Measurements from ENCODE around the gene SULT2B1. TPM values are rescaled to one million over a fixed set of nuclear protein-coding genes. Genes with fewer than 3 reads are reported as not detected.

SULT2B1 gene
- total and polyA plus RNA-seq, 2 of the 4 experiments (the other 2 are of a cell fraction): 0.09 TPM; not detected in 1

- Histone ChIP-seq H3K4ac (ENCODE audit: low read depth, low read length) (no peak overlapping the region), H4K91ac (ENCODE audit: insufficient read depth, low read depth, low read length) (no peak overlapping the region), H2BK5ac (ENCODE audit: low read depth, low read length, poor library complexity, severe bottlenecking) (peak overlapping the region; percentile 45), H3K27me3 (ENCODE audit: control insufficient read depth, insufficient read depth, low read length) (no peaks in the 10 kb centered on the region), H3K9me1 (ENCODE audit: insufficient read depth, low read length) (peaks cover 3% of the 10 kb centered on the region; the same call in 1 of the 2 replicates), H3K27ac (ENCODE audit: insufficient read depth, low read length) (no peak overlapping the region), H3K4me2 (ENCODE audit: low read depth, low read length) (no peak overlapping the region), H3K14ac (replicated peaks; ENCODE audit: low read depth, low read length) (no peak overlapping the region), H2AK5ac (ENCODE audit: low read depth, low read length) (no peak overlapping the region), H2AK9ac (replicated peaks; ENCODE audit: low read depth, low read length, poor library complexity) (no peak overlapping the region), H2AFZ (replicated peaks; ENCODE audit: low read length, poor library complexity) (peak overlapping the region; percentile 41), H3K23ac (ENCODE audit: low read depth, low read length) (no peak overlapping the region), H2BK15ac (ENCODE audit: low read depth, low read length) (no peak overlapping the region), H3K4me3 (ENCODE audit: insufficient read depth, low read depth, low read length) (no peak overlapping the region), H3K79me1 (ENCODE audit: low read depth in 1 of 2, low read length in 2 of 2) (no peaks in the 10 kb centered on the region), H4K5ac (ENCODE audit: low read depth, low read length) (no peak overlapping the region), H3K18ac (ENCODE audit: low read depth, low read length) (no peak overlapping the region), H4K20me1 (ENCODE audit: insufficient read depth, low read length) (no peaks in the 10 kb centered on the region), H4K8ac (ENCODE audit: low read depth in 2 of 2, low read length in 2 of 2) (no peak overlapping the region), H3K36me3 (ENCODE audit: control insufficient read depth, insufficient read depth, low read length) (no peaks in the 10 kb centered on the region), H2BK120ac (ENCODE audit: low read depth, low read length) (no peak overlapping the region), H3K4me1 (ENCODE audit: control insufficient read depth, insufficient read depth, low read length) (0 out of 2 replicates have a peak, but pooled peaks cover 2% of the 10 kb centered on the region), H3K9ac (ENCODE audit: low read depth, low read length) (no peak overlapping the region), H2BK20ac (ENCODE audit: low read depth, low read length) (no peak overlapping the region), H3K9me3 (ENCODE audit: control insufficient read depth, insufficient read depth, low read length) (no peaks in the 10 kb centered on the region), H3K56ac (ENCODE audit: extremely low read depth, insufficient read depth, low read length) (no peak overlapping the region)
- no peak for DNase-seq
- no peak for ATAC-seq (ENCODE audit: low read depth)
- intact Hi-C loops (cut with micrococcal nuclease) (no loop called here), in situ Hi-C loops (cut with MboI; ENCODE audit: low sequenced_read_pairs) (no loop called here), dilution Hi-C loops (cut with HindIII; ENCODE audit: low sequenced_read_pairs, unreplicated experiment) (no loop called here)
- no TSS peak for BruUV-seq (replicated peaks)
- WGBS, 2 experiments (ENCODE audit: extremely low coverage in 2 of 2, insufficient read length in 1 of 2): 88% methylated on average over 6 of the region's 11 CpGs; no CpG with 5 or more reads in 1 of the 2 experiments
- TF ChIP-seq ELK1 (IDR thresholded peaks at IDR 0.05; ENCODE audit: borderline replicate concordance, low read depth, low read length) (no peak), FOS (IDR thresholded peaks at IDR 0.05; ENCODE audit: low read depth, low read length) (no peak), CHD1 (IDR thresholded peaks at IDR 0.05; ENCODE audit: low read depth, low read length) (no peak), POLR2A (IDR thresholded peaks at IDR 0.05; ENCODE audit: low read depth, low read length) (no peak), BHLHE40 (IDR thresholded peaks at IDR 0.05; ENCODE audit: low read depth, low read length) (no peak), CEBPB (IDR thresholded peaks at IDR 0.05; ENCODE audit: low read depth, low read length) (no peak), RCOR1 (IDR thresholded peaks at IDR 0.05; ENCODE audit: insufficient replicate concordance, low read length) (no peak), SMC3 (IDR thresholded peaks at IDR 0.05; ENCODE audit: low read depth, low read length) (no peak), MXI1 (IDR thresholded peaks at IDR 0.05; ENCODE audit: borderline replicate concordance, low read depth, low read length) (no peak)
- TF ChIP-seq, protein P1, sequence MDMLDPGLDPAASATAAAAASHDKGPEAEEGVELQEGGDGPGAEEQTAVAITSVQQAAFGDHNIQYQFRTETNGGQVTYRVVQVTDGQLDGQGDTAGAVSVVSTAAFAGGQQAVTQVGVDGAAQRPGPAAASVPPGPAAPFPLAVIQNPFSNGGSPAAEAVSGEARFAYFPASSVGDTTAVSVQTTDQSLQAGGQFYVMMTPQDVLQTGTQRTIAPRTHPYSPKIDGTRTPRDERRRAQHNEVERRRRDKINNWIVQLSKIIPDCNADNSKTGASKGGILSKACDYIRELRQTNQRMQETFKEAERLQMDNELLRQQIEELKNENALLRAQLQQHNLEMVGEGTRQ (IDR thresholded peaks at IDR 0.05; ENCODE audit: low read depth, low read length): no peak
- TF ChIP-seq, protein P2, sequence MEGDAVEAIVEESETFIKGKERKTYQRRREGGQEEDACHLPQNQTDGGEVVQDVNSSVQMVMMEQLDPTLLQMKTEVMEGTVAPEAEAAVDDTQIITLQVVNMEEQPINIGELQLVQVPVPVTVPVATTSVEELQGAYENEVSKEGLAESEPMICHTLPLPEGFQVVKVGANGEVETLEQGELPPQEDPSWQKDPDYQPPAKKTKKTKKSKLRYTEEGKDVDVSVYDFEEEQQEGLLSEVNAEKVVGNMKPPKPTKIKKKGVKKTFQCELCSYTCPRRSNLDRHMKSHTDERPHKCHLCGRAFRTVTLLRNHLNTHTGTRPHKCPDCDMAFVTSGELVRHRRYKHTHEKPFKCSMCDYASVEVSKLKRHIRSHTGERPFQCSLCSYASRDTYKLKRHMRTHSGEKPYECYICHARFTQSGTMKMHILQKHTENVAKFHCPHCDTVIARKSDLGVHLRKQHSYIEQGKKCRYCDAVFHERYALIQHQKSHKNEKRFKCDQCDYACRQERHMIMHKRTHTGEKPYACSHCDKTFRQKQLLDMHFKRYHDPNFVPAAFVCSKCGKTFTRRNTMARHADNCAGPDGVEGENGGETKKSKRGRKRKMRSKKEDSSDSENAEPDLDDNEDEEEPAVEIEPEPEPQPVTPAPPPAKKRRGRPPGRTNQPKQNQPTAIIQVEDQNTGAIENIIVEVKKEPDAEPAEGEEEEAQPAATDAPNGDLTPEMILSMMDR (conservative IDR thresholded peaks at IDR 0.05; ENCODE audit: low read depth, low read length): no peak
- ChIA-PET CTCF (no interaction called here), POLR2A (ENCODE audit: unreplicated experiment) (no interaction called here)
Observed at GRCh38 chr19:48561412-48561811, 9.4 kb downstream of the SULT2B1 start.
